Neural cell (in vitro differentiated cells): ENCODE results near the gene MAP4K2. TPM values are rescaled to one million over a fixed set of nuclear protein-coding genes. Genes with fewer than 3 reads are reported as not detected.
"Not testable (repeated sequence)": the region's sequence is repeated elsewhere in the genome, so short reads cannot be mapped to it uniquely, and the experiment has no call there.

ENCODE experiments used
- H2AFZ ChIP-seq: fragments of 200-600, 300-800 bp; sonication (generic), shearing (Covaris generic); 2 replicates; pipeline ENCODE4 v1.6.0; 2014; ENCODE audit warnings: low read depth, mild to moderate bottlenecking, antibody characterized with exemption, low read length, moderate library complexity
- H3F3A ChIP-seq: fragments of 200-600 bp; shearing (Covaris generic); 2 replicates; pipeline ENCODE4 v1.6.1; 2016; ENCODE audit warnings: mild to moderate bottlenecking, moderate library complexity, mixed read lengths, antibody characterized with exemption, low read length; ENCODE audit not compliant: insufficient read depth, poor library complexity, severe bottlenecking
- H3K27ac ChIP-seq: fragments of 200-600, 300-800 bp; sonication (generic), shearing (Covaris generic); 2 replicates; pipeline ENCODE4 v1.5.1; 2014; ENCODE audit warnings: mild to moderate bottlenecking, low read length, moderate library complexity
- H3K27me3 ChIP-seq: fragments of 300-800, 200-600 bp; sonication (generic), shearing (Covaris generic); 2 replicates; pipeline ENCODE4 v1.6.0; 2014; ENCODE audit warnings: mild to moderate bottlenecking, low read depth, low read length, moderate library complexity; ENCODE audit not compliant: insufficient read depth
- H3K36me3 ChIP-seq: fragments of 300-800, 200-600 bp; sonication (generic), shearing (Covaris generic); 2 replicates; pipeline ENCODE4 v1.5.1; 2014; ENCODE audit warnings: mild to moderate bottlenecking, antibody characterized with exemption, low read length, moderate library complexity; ENCODE audit not compliant: insufficient read depth
- H3K4me2 ChIP-seq: fragments of 300-800, 200-600 bp; sonication (generic), shearing (Covaris generic); 2 replicates; pipeline ENCODE4 v1.6.0; 2014; ENCODE audit warnings: mild to moderate bottlenecking, low read length
- H3K4me3 ChIP-seq: fragments of 300-800, 200-600 bp; sonication (generic), shearing (Covaris generic); 2 replicates; pipeline ENCODE4 v1.5.1; 2014; ENCODE audit warnings: mild to moderate bottlenecking, low read length, moderate library complexity
- H3K79me2 ChIP-seq: fragments of 200-600 bp; shearing (Covaris generic); replicated peaks from 2 replicates; pipeline ENCODE4 v1.6.0; 2014; ENCODE audit warnings: mild to moderate bottlenecking, low read length, moderate library complexity; ENCODE audit not compliant: insufficient read depth
- H3K9ac ChIP-seq: fragments of 300-800, 200-600 bp; sonication (generic), shearing (Covaris generic); 2 replicates; pipeline ENCODE4 v1.6.1; 2016; ENCODE audit warnings: mild to moderate bottlenecking, low read length, mixed read lengths
- H3K9me2 ChIP-seq: fragments of 200-600 bp; shearing (Covaris generic); 2 replicates; pipeline ENCODE4 v1.6.1; 2016; ENCODE audit warnings: mild to moderate bottlenecking, low read length, mixed read lengths; ENCODE audit not compliant: insufficient read depth
- H3K9me3 ChIP-seq: fragments of 200-600, 300-800 bp; sonication (generic), shearing (Covaris generic); 2 replicates; pipeline ENCODE4 v1.6.1; 2016; ENCODE audit warnings: mild to moderate bottlenecking, mixed run types, low read length, moderate library complexity, mixed read lengths
- H4K20me1 ChIP-seq: fragments of 200-600 bp; shearing (Covaris generic); 2 replicates; pipeline ENCODE4 v1.6.1; 2016; ENCODE audit warnings: mild to moderate bottlenecking, mixed run types; ENCODE audit not compliant: insufficient read depth
- CTCF ChIP-seq: fragments of 450-650 bp; IDR thresholded peaks from 2 replicates; pipeline ENCODE4 v1.5.1; 2014; ENCODE audit warnings: antibody characterized with exemption, mild to moderate bottlenecking, moderate library complexity; ENCODE audit not compliant: poor library complexity, severe bottlenecking
- EP300 ChIP-seq: fragments of 450-650 bp; conservative IDR thresholded peaks from 2 replicates; pipeline ENCODE4 v1.6.1; 2014; ENCODE audit warnings: antibody characterized with exemption, mild to moderate bottlenecking, moderate library complexity; ENCODE audit not compliant: poor library complexity, severe bottlenecking
- EZH2 ChIP-seq: fragments of 200-600, 300-800 bp; shearing (Covaris generic), sonication (generic); IDR thresholded peaks from 2 replicates; pipeline ENCODE4 v1.6.1; 2014; ENCODE audit warnings: antibody characterized with exemption, low read length, borderline replicate concordance, mild to moderate bottlenecking; ENCODE audit not compliant: insufficient read depth, poor library complexity, severe bottlenecking
- MXI1 ChIP-seq: fragments of 450-650 bp; conservative IDR thresholded peaks from 2 replicates; pipeline ENCODE4 v1.6.1; 2014; ENCODE audit warnings: antibody characterized with exemption, mild to moderate bottlenecking; ENCODE audit not compliant: poor library complexity, severe bottlenecking
- POLR2AphosphoS5 ChIP-seq: IDR thresholded peaks from 2 replicates; pipeline ENCODE4 v1.6.1; 2012
- RAD21 ChIP-seq: fragments of 450-650 bp; conservative IDR thresholded peaks from 2 replicates; pipeline ENCODE4 v1.6.1; 2014; ENCODE audit warnings: antibody characterized with exemption, mild to moderate bottlenecking, moderate library complexity
- SMC3 ChIP-seq: fragments of 450-650 bp; conservative IDR thresholded peaks from 2 replicates; pipeline ENCODE4 v1.6.1; 2014; ENCODE audit warnings: antibody characterized with exemption, mild to moderate bottlenecking, moderate library complexity; ENCODE audit not compliant: poor library complexity
- TAF1 ChIP-seq: IDR thresholded peaks from 2 replicates; pipeline ENCODE4 v1.6.1; 2012; ENCODE audit warnings: low read depth
- polyA plus RNA-seq: library from polyadenylated mRNA; depleted of rRNA; stranded (reverse); fragments of >200 nt; gene quantifications from 2 replicates; pipeline ENCODE4 v1.2.3, GENCODE V29; 2014
- TF ChIP-seq, protein P1 (sequence below): IDR thresholded peaks from 2 replicates; pipeline ENCODE4 v1.6.1; 2012; ENCODE audit warnings: borderline replicate concordance

The MAP4K2 gene
- polyA plus RNA-seq, 1 donor from 2014 or later: 12.4 TPM

- Histone ChIP-seq H3K79me2 (no peaks in the 10 kb centered on the region), H3F3A (no peaks in the 10 kb centered on the region)
Observed at GRCh38 chr11:64817476-64817875, 14.5 kb upstream of the MAP4K2 start.

DNA sequence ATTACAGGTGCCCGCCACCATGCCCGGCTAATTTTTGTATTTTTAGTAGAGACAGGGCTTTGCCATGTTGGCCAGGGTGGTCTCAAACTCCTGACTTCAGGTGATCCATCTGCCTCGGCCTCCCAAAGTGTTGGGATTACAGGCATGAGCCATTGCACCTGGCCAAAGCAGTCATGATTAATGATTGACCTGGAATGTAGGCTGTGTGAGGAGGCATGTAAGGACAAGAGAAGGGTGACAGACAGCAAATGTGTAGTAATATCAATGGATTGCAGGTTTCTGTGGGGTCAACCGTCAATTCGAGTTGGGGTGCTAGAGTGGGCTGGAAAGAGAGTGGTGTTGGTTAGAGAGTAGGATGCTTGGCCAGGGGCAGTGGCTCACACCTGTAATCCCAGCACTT, 12.4 kb upstream of the MAP4K2 start:
- H3K4me3 ChIP-seq, H3K36me3 ChIP-seq, H3K27ac ChIP-seq, H3K27me3 ChIP-seq, H3K9ac ChIP-seq, H3K9me3 ChIP-seq, H4K20me1 ChIP-seq, H3K9me2 ChIP-seq, H3F3A ChIP-seq, H3K79me2 ChIP-seq, H2AFZ ChIP-seq, H3K4me2 ChIP-seq: not testable (repeated sequence)

More at GRCh38 chr11:64817476-64817875, 14.5 kb upstream of the MAP4K2 start:
- H3K27me3 ChIP-seq: no peaks in the 10 kb centered on the region
- H2AFZ ChIP-seq: no peak overlapping the region
- TF ChIP-seq, protein P1, sequence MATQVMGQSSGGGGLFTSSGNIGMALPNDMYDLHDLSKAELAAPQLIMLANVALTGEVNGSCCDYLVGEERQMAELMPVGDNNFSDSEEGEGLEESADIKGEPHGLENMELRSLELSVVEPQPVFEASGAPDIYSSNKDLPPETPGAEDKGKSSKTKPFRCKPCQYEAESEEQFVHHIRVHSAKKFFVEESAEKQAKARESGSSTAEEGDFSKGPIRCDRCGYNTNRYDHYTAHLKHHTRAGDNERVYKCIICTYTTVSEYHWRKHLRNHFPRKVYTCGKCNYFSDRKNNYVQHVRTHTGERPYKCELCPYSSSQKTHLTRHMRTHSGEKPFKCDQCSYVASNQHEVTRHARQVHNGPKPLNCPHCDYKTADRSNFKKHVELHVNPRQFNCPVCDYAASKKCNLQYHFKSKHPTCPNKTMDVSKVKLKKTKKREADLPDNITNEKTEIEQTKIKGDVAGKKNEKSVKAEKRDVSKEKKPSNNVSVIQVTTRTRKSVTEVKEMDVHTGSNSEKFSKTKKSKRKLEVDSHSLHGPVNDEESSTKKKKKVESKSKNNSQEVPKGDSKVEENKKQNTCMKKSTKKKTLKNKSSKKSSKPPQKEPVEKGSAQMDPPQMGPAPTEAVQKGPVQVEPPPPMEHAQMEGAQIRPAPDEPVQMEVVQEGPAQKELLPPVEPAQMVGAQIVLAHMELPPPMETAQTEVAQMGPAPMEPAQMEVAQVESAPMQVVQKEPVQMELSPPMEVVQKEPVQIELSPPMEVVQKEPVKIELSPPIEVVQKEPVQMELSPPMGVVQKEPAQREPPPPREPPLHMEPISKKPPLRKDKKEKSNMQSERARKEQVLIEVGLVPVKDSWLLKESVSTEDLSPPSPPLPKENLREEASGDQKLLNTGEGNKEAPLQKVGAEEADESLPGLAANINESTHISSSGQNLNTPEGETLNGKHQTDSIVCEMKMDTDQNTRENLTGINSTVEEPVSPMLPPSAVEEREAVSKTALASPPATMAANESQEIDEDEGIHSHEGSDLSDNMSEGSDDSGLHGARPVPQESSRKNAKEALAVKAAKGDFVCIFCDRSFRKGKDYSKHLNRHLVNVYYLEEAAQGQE: no peak
- TF ChIP-seq EP300: no peak
- no peak for TF ChIP-seq POLR2AphosphoS5
- TF ChIP-seq MXI1: no peak
- no peak for TF ChIP-seq TAF1
- H3K9ac ChIP-seq: no peak overlapping the region
- H3K27ac ChIP-seq: no peak overlapping the region
- no peak overlapping the region for H3K4me3 ChIP-seq
- H3K9me2 ChIP-seq: no peaks in the 10 kb centered on the region
- H3K4me2 ChIP-seq: no peak overlapping the region
- H3K9me3 ChIP-seq: no peaks in the 10 kb centered on the region
- no peaks in the 10 kb centered on the region for H3K36me3 ChIP-seq
- H4K20me1 ChIP-seq: no peaks in the 10 kb centered on the region

GRCh38 chr11:64814712-64815187, 11.7 kb upstream of the MAP4K2 start:
- Histone ChIP-seq H3K4me2 (no peak overlapping the region), H3K36me3 (no peaks in the 10 kb centered on the region), H3K4me3 (no peak overlapping the region), H3F3A (no peaks in the 10 kb centered on the region), H3K9me2 (no peaks in the 10 kb centered on the region), H3K9me3 (no peaks in the 10 kb centered on the region), H3K79me2 (no peaks in the 10 kb centered on the region), H3K27ac (no peak overlapping the region), H2AFZ (no peak overlapping the region), H3K27me3 (no peaks in the 10 kb centered on the region), H4K20me1 (no peaks in the 10 kb centered on the region), H3K9ac (no peak overlapping the region)
- TF ChIP-seq MXI1 (no peak), CTCF (no peak), TAF1 (no peak), EZH2 (no peak), RAD21 (no peak), POLR2AphosphoS5 (no peak), EP300 (no peak), SMC3 (no peak)
- TF ChIP-seq, protein P1: no peak
